NCI-H2107 treated with DMSO at 0.1 percent for 48 hours (cell line): ENCODE results near the gene GPR135.
"Not testable (repeated sequence)": the region's sequence is repeated elsewhere in the genome, so short reads cannot be mapped to it uniquely, and the experiment has no call there.

Source experiments
- DNase-seq: peaks from one replicate; lab custom pipeline; 2025; ENCODE audit not compliant: unreplicated experiment; lab: John Stamatoyannopoulos, UW

Gene GPR135

DNA sequence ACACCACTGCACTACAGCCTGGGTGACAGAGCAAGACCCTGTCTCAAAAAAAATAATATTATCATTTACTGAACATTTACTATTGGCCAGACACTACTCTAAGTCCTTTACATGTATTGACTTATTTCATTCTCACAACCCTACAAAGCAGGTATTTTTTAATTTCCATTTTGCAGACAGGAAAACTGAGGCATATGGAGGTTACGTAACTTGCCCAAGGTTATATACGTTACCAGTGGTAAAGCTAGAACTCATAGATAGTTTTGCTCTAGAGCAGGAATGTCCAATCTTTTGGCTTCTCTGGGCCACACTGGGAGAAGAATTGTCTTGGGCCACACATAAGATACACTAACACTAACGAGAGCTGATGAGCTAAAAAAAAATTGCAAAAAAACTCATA, 13.4 kb upstream of the GPR135 start:
- no peak for DNase-seq

DNA sequence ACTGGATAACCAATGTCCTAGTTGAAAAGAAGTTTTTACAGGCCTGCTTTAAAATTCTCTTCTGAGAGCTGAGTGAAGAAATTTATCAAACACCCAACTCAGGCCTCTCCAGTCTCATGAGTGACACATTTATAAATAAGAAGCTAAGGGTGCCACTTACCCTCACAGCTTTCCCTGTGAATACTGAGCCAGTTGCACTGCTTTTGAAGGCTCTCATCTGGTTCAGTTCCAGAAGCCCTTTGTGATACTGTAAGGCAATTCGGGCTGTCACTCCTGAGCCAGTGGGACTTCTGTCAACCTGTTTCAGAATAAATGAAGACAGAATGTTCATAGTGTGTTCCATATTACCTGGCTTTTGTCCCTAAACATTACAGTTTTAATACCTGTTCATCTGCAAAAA, 10.5 kb upstream of the GPR135 start:
- DNase-seq, result no peak

DNA sequence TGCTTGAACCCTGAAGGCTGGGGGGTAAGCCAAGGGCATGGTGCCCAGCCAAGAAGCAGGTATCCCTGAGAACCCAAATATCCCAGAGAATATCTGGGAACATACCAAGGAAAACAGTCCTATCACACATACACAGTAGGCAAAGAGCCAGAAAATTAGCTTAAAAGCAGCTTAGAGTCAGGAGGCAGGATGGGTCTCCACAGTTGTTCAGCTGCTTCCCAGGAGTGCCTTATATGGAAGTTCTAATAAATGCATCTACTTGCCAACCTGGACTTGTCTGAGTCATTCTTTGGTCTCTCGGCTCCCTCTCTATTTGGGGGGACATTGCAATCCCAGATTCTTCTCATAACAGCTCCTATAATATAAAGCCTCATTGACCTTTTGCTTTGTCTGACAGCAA, 9.0 kb upstream of the GPR135 start:
- DNase-seq, result no peak

DNA sequence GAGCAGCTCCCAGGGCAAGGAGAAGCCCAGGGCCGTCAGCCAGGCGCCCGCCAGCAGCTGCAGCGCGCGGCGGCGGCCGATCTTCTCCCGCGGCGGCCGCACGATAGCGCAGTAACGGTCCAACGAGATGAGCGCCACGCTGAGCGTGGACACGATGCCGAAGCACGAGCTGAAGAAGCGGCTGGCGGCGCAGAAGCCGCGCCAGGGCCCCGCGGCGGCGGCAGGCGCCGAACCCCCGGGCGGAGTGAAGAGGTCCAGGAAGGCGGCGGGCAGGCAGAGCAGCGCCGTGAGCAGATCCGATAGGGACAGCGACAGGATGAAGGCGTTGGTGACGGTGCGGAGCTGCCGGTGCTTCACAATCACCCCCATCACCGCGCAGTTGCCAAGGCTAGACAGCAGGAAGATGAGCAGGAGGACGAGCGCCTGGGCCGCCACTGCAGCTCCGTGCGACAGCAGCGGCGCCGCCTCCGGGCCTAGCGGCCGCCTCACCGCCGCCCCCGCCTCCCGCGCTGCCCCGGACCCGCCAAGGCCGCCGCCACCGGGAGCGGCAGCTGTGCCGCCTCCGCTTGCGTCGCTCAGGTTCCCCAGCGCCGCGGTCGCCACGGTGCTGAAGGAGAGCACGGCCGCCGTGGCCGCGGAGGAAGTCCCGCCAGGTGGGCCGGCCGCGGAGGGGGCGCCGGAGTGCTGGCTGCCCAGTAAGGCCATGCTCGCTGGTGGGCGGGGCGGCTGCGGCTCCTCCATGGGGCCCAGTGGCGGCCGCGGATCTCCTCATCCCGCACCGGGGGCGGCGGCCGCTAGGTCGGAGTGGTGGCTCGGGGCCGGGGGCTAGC, 479 bp downstream of the GPR135 start:
- peak; percentile 31 for DNase-seq

DNA sequence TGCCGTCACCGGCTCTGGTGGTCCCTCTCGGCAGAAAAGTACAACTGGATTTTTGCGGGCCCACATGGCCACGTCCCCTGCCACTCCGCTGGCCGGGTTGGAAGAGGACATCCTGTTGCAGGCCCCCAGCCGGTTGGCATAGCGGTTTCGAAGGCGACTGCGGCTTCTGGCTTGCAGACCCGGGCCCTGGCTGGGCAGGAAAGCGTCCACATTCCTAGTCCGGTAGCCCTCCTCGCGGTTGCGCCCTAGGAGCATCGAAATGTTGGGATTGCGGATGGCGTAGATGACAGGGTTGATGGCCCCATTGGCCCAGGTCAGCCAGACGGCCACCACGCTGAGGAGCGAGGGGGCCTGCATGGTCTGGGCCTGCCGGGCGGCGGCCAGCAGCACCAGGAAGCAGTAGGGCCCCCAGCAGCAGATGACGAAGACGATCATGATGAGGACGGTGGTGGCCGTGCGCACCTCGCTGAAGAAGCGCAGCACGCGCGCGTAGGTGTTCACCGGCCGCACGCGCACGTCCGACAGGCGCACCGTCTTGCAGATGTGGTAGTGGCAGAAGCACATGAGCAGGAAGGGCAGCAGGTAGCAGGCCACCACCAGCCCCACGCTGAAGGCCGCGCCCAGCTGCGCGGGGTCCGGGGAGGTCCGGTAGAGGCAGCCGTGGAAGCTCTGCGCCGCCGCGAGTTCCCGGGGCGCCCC, 1.2 kb downstream of the GPR135 start:
- no peak for DNase-seq

DNA sequence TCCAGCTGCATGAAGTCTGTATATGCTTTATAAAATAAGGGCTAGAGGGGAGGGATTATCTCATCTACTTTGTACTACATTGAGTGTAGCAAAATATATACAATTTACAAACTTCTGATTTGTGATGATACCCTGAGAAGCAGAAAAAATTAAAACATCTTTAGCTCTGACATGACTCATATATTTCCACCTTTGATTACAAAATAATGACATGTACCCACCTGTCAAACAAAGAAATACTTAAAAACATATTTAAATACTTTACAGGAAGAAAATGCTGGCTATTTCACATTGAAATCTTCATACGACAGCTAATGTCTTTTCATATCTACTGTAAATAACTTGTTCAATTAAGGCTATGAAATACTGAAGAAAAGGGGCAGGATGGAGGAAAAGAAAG, 3.3 kb downstream of the GPR135 start:
- DNase-seq, result no peak

DNA sequence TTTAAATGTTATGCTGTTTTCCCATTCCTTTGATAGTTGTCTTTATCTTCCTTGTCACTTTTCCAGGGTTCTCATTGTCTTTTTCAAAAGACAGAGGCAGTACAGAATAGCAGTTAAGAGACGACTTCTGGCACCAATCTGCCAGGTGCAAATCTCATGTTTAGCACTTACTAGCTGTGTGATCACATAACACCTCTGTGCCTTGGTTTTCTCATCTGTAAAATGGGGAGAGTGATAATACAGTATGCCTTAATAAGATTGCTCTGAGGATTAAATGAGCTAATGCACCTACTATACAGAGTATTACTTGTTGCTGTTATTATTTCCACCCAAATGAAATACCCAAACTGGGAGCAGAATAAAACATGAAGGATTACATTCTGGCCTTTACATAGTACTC, 4.8 kb downstream of the GPR135 start:
- no peak for DNase-seq

DNA sequence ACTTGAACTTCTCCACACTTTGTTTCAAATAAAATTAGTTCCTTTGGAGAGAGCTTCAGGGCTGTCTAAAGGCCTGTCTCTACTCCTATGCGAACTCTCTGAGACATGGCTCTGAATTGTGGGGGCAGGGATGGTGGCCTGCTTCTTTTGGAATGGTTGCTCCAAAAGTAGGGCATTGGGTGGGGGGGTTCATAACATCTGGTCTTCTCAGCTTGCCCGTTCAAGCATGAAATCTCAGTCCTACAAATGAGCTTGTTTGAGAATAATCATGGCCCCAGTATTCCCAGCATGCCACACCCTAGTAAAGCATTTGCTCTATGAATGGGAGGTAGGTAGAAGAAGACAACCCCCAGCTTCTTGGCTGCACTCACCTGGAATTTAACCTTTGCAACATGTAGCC, 6.7 kb downstream of the GPR135 start:
- no peak for DNase-seq

DNA sequence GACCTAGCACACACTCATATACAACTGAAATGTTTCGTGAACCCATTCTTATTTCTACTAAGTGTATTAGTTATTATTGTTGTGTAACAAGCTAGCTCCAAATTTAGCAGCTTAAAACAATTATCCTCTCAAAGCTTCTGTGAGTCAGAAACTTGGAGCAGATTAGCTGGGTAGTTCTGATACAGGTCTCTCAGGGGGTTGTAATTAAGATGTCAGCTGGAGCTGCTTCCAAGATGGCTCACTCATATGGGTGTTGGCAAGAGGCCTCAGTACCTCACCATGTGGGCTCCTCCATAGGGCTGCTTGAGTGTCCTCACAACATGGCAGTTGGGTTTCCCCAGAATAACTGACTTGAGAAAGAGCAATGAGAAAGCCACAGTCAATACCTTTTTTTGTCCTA, 9.8 kb downstream of the GPR135 start:
- no peak for DNase-seq

DNA sequence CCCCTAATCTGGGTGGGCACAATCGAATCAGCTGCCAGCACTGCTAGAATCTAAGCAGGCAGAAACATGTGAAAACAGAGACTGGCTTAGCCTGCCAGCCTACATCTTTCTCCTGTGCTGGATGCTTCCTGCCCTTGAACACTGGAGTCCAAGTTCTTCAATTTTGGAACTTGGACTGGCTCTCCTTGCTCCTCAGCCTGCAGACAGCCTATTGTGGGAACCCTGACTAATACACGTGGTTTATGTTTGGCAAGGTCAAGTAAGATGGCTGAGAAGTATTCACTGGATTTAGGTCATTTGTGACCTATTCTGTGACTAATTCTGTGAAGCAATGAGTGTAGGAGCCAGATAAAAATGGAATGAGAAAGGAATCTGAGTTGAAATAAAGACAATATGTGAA, 11.0 kb downstream of the GPR135 start:
- DNase-seq, result no peak

DNA sequence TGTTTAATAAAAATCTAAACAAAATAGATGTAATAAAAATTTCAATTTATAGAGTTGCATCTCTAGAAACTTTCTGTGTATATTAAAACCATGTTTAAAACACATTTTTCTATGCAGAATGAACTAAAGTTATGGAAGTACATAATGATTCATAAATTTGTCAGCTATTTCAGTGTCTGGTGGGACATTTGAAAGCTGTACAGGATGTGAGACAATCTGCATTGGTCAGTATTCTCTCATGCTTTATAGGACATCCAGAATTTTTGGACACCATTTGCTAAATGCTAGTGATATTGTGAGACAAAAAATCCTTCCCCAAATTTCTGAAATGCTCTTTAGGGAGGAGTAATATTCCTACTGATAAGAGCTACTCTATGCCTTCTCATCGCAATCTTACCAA, 13.3 kb downstream of the GPR135 start:
- DNase-seq, result no peak

DNA sequence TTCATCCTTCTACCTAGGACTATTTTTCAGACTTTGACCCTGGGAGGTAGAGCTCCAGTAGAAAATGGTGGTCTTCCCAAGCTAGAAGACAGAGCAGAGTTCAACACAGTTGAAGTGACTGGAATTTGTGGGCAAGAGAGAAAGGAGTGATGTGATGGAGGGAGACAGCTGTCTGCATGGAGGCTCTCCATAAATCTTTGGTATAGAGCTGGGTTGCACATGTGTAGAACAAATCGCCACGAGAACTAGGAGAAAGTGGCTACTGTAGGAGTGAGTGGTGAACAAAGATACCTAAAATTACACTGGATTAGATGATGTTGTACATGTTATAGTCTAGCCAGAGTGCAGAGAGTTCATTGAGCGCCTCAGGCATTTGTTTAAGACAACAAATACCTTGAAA, 14.5 kb downstream of the GPR135 start:
- no peak for DNase-seq

DNA sequence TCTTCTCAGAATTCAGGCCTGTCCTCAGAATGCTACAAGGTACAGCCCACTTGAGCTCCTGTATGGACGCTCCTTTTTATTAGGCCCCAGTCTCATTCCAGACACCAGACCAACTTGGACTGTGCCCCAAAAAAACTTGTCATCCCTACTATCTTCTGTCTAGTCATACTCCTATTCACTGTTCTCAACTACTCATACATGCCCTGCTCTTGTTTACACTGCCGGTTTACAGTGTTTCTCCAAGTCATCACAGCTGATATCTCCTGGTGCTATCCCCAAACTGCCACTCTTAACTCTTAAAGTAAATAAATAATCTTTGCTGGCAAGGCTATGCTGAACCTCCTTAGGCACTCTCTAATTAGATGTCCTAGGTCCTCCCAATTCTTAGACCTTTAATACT, 16.5 kb downstream of the GPR135 start:
- DNase-seq, result not testable (repeated sequence)

DNA sequence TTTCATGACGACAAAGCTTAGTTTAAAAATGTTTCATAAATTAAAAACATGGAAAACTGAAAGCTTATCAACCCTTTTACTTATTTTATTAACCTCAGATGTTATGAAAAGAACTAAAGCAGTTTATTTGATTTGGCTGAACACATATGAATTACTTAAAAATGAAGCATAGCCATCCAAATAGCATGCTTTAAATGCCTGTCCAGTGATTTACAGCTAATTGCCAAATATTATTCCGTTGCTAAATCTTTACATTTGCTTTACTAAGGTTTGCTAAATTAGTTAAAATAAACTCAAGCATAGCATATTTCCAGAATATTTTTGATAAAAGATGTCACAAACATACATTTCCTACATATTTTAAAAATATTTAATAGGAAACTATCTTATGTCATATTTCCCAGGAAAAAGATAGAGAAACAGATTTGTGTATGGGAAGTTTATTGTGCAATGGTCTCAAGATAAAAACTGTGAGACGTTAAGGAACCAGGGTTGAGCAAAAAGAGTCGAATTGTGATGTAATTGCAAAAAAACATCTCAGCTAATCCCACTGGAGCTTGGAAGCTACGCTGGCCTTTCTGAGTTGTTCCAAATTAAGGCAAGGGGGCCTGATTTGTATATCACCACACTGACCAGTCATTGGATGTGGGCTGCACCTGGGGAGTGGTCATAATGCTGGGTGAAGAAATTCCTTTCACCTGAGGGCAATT, 25.8 kb downstream of the GPR135 start:
- DNase-seq, result no peak

DNA sequence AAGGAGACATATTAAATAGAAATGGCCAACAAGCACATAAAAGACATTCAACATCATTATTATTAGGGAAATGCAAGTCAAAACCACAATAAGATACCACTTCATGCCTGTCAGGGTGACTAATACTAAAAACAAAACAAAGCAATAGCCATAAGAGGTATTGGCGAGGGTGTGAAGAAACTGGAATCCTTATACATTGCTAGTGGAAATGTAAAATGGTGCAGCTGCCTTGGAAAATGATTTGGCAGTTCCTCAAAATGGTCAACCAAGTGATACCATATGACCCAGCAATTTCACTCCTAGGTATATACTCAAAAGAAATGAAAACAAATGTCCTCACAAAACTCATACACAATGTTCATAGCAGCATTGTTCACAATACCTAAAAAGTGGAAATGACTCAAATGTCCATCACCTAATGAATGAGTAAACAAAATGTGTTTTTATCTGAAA, 27.0 kb downstream of the GPR135 start:
- DNase-seq, result no peak

DNA sequence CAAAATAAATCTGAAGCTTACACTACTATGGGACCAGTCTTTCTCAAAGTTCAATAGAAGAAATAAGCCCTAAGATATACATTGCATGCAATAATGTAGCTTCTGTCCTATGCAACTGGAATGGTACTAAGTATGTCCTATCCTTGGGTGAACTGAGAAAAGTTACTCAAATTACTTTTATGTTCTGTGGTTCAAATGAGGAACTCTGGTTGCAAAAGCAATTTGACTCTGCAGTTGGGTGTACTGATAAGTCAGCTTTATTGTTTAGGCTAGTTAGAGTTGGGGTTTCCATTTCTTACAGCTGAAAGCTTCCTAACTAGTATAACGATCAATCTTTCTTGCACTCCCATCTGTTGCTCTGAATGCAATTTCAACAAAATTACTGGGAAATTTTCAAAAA, 29.2 kb downstream of the GPR135 start:
- DNase-seq, result no peak

DNA sequence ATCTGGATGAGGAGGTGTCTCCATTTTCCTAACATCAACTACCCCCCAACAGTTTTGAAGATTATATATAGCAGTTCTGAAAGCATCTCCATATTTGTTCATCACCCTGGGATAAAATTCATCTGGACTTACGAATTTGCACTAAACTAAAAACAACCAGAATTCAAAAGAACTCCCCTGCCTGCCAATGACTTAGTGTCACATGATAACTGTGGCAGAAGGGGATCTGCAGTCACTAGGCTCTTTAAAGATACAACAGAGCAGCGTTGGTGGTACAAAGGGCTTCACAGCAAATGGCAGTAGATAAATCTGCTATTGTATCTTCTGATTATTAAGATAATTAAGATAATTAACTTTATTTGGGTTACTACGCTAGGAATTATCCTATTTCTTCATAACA, 30.1 kb downstream of the GPR135 start:
- DNase-seq, result no peak

DNA sequence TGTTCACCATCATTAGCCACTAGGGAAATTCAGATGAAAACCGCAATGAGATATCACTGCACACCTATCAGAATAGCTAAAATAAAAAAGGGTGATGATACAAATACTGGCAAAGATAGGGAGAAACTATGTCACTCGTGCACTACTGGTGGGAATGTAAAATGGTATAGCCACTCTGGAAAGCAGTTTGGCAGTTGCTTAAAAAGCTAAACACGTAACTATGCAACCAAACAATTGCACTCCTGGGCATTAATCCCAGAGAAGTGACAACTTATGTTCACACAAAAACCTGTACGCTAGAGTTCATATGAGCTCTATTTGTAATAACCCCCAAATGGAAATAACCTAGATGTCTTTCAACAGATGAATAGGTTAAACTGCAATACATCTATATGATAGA, 35.4 kb downstream of the GPR135 start:
- no peak for DNase-seq

DNA sequence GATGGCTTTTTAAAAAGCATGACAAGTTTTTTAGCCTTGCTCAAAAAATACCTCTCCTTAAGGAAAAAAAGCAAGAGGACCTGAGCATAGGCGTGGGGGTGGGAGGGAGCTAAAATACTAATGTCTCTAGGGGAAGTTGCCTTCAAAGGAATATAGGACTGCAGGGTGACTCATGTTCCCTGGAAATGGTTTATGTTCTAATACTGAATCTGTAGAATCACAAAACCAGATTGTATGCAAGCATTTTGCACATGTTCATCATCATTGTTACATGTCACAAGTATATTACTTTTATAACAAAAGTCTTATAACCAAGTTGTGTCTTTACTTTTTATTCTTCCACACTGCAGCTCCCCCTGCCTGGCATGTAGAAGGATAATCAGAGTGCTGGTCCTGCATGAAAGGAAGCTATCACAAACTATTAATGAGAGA, 36.6 kb downstream of the GPR135 start:
- DNase-seq, result no peak

DNA sequence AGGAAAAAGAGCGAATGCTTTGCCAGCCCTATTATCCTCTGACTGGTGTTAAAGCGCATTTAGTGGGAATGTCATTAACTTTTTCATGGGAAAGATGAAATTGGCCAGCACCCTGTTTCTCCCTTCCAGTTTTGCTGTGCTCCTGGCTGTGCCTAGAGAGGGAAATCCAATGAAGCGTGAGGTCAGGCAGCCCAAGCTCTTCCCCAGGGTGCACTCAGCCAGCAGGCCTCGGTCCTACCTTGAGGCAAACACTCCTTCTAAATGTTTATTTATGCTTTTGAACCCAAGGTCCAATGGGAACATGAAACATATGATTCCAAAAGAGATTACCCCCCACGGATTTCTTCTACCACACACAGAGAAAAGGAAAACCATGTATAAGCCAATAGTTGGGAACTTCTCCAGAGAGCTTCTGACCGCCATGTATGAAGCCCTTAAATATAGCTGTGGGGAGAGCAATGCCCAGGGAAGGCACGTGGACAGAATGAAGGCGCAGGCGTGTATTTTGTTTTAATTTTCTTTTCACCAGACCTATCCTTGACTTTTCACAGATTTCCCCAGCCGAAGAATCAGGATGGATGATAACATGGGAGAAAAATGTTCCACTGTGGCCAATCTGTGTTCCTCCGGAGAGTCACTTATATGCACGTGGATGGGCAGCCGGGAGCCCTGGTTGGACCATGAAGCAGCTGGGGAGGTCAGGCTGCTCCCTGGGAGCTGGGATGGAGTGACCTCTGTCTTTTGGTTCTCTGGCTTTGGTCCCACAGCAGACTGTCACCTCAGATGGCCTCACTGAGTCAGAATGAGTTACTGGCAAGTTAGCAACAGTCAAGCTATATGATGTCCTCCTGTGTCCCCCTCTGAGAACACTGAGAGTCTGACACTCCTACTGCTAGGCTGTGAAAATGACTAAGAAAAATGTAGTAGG, 37.3 kb downstream of the GPR135 start:
- DNase-seq, result peak; percentile 52
